WERI-Rb-1 (cell line): ENCODE measurements around the gene MAPK13.
A peak's percentile ranks its signal among the peaks of the same experiment; 100 is the strongest.
"Not testable (repeated sequence)": the region's sequence is repeated elsewhere in the genome, so short reads cannot be mapped to it uniquely, and the experiment has no call there.

ENCODE experiments used
- DNase-seq: peaks from one replicate; pipeline ENCODE4 v3.0.0-alpha.2; 2020
- H3K27ac ChIP-seq: fragments of 250-450 bp; sonication (Bioruptor Pico); 2 replicates; pipeline ENCODE4 v1.5.1; 2020; ENCODE audit warnings: mild to moderate bottlenecking, moderate library complexity
- H3K27me3 ChIP-seq: fragments of 250-450 bp; sonication (Bioruptor Pico); 2 replicates; pipeline ENCODE4 v1.5.1; 2021; ENCODE audit warnings: mild to moderate bottlenecking, low read depth, moderate library complexity; ENCODE audit not compliant: insufficient read depth, severe bottlenecking
- H3K36me3 ChIP-seq: fragments of 250-450 bp; sonication (Bioruptor Pico); 2 replicates; pipeline ENCODE4 v1.5.1; 2020; ENCODE audit warnings: mild to moderate bottlenecking, moderate library complexity
- H3K4me3 ChIP-seq: 2 replicates; pipeline ENCODE4 v1.5.1; 2011; ENCODE audit warnings: low read depth, mild to moderate bottlenecking, control low read depth, low read length
- H3K9me3 ChIP-seq: fragments of 250-450 bp; sonication (Bioruptor Pico); 2 replicates; pipeline ENCODE4 v1.5.1; 2021; ENCODE audit warnings: mild to moderate bottlenecking, moderate library complexity; ENCODE audit not compliant: severe bottlenecking
- TF ChIP-seq, protein P1 (sequence below): IDR thresholded peaks from 2 replicates; pipeline ENCODE4 v1.5.1; 2011; ENCODE audit warnings: low read depth, mild to moderate bottlenecking, control low read depth, inconsistent platforms, low read length

Gene MAPK13

DNA sequence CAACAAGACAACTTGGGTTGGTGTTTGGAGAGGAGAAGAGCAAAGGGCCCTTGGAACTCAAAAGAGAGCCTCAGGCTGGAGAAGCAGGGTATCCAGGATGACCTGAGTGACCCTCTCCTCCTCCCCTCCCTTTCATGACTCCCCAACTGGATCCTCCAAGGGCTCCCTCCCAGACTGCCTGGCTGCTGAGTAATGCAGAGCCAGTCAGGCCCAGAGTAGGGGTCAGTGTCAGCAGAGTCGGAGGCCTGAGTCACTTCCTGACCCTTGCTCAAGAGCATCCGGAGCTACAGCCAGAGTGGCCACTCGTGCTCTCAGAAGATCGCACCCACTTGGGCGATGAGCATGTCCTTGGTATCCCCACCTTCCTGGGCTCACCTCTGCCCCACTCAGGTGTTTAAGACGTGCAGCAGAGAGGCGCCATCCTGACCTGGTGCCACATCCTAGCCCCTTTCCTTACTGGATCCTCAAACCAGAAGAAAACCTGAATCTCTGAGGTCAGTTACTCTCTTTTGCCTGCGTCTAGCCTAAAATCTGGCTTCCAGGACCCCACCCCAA lies 2.8 kb upstream of the MAPK13 start:
- Histone ChIP-seq H3K27ac (no peak overlapping the region), H3K9me3 (no peaks in the 10 kb centered on the region), H3K27me3 (no peaks in the 10 kb centered on the region), H3K4me3 (no peak overlapping the region), H3K36me3 (no peaks in the 10 kb centered on the region)
- TF ChIP-seq, protein P1, sequence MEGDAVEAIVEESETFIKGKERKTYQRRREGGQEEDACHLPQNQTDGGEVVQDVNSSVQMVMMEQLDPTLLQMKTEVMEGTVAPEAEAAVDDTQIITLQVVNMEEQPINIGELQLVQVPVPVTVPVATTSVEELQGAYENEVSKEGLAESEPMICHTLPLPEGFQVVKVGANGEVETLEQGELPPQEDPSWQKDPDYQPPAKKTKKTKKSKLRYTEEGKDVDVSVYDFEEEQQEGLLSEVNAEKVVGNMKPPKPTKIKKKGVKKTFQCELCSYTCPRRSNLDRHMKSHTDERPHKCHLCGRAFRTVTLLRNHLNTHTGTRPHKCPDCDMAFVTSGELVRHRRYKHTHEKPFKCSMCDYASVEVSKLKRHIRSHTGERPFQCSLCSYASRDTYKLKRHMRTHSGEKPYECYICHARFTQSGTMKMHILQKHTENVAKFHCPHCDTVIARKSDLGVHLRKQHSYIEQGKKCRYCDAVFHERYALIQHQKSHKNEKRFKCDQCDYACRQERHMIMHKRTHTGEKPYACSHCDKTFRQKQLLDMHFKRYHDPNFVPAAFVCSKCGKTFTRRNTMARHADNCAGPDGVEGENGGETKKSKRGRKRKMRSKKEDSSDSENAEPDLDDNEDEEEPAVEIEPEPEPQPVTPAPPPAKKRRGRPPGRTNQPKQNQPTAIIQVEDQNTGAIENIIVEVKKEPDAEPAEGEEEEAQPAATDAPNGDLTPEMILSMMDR: no peak
- DNase-seq: peak; percentile 9

DNA sequence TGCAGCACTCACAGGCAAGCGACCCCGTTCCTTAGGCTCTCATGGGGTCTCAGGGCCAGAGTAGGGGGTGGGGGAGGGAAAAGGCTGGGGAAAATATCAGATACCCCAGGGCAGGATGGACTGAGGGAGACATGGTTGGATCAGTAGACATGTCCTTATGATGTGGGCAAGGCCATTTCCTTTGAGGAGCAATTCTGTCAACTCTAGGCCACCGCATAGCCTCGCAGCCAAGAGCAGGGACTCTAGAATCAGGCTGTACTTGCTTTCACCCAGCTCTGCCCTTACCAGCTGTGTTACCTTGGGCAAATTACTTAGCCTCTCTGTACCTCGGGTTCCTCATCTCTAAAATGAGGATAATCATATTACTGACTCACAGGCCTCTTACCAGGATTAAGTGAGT lies 2.2 kb upstream of the MAPK13 start:
- no peak for DNase-seq
- Histone ChIP-seq H3K27ac (no peak overlapping the region), H3K9me3 (no peaks in the 10 kb centered on the region), H3K36me3 (no peaks in the 10 kb centered on the region), H3K27me3 (no peaks in the 10 kb centered on the region), H3K4me3 (no peak overlapping the region)
- TF ChIP-seq, protein P1: no peak

DNA sequence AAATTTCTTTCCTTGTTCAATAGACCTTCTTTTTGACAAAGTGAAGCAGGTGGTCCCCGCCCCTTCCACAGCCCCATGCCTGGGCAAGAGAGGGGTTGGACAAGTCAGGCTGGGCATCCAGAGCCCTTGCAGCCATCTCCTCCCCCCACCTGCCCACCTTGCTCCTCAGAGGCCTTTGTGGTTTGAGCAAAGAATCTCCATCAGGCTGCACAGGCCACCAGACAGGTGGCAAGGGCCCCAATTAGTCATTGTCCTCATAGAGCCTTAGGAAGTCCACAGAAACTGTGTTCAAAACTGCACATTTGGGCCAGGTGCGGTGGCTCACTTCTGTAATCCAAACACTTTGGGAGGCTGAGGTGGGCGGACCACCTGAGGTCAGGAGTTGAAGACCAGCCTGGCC lies 1.5 kb upstream of the MAPK13 start:
- Histone ChIP-seq H3K27ac (no peak overlapping the region), H3K9me3 (no peaks in the 10 kb centered on the region), H3K27me3 (no peaks in the 10 kb centered on the region), H3K36me3 (no peaks in the 10 kb centered on the region), H3K4me3 (no peak overlapping the region)
- TF ChIP-seq, protein P1: no peak
- DNase-seq: peak; percentile 7

DNA sequence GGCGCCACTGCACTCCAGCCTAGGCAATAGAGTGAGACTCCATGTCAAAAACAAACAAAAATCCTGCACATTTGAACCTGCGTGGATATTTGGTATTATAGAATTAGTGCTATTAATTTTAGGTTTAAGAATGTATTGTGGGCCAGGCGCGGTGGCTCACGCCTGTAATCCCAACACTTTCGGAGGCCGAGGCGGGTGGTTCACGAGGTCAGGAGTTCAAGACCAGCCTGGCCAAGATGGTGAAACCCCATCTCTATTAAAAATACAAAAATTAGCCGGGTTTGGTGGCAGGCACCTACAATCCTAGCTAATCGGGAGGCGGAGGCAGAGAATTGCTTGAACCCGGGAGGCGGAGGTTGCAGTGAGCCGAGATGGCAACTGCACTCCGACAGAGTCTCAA lies 979 bp upstream of the MAPK13 start:
- not testable (repeated sequence) for H3K36me3 ChIP-seq, H3K27me3 ChIP-seq, H3K4me3 ChIP-seq, DNase-seq, H3K9me3 ChIP-seq, H3K27ac ChIP-seq

DNA sequence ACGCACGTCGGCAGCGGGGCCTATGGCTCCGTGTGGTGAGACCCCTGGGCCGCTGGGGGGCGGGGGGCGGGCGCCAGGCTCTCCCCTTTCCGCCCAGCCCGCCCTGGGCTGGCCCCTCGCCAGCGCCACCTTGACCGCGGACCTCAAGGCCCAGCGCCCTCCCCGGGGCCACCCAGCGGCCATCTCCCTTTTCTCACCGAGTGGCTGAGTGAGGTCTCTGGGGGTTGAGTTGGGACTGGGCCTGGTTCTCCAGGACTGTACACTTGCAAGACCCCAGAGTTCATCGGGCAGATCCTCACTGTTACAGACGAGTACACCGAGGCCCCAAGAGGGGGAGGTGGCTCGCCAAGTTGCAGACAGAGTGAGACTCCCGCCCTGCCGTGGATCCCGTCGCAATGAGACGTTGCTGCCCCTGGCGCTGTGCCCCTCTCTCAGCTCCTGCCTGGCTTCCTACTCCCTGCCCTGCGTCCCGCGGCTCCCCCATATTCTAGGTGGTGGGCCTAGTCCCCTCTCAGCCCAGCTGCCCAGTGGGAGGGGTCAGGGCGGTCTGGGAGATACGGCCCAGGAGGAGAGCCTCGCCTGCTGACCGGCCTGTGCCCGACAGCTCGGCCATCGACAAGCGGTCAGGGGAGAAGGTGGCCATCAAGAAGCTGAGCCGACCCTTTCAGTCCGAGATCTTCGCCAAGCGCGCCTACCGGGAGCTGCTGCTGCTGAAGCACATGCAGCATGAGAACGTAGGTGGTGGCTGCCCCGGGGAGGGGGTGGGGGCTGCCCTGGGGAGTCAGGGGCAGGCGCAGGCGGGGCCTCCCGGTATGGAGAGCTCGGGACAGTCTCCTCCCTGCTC lies 576 bp downstream of the MAPK13 start:
- DNase-seq: peak; percentile 22
- Histone ChIP-seq H3K4me3 (no peak overlapping the region), H3K9me3 (no peaks in the 10 kb centered on the region), H3K27ac (peak overlapping the region; percentile 35), H3K27me3 (no peaks in the 10 kb centered on the region), H3K36me3 (no peaks in the 10 kb centered on the region)
- TF ChIP-seq, protein P1: no peak

DNA sequence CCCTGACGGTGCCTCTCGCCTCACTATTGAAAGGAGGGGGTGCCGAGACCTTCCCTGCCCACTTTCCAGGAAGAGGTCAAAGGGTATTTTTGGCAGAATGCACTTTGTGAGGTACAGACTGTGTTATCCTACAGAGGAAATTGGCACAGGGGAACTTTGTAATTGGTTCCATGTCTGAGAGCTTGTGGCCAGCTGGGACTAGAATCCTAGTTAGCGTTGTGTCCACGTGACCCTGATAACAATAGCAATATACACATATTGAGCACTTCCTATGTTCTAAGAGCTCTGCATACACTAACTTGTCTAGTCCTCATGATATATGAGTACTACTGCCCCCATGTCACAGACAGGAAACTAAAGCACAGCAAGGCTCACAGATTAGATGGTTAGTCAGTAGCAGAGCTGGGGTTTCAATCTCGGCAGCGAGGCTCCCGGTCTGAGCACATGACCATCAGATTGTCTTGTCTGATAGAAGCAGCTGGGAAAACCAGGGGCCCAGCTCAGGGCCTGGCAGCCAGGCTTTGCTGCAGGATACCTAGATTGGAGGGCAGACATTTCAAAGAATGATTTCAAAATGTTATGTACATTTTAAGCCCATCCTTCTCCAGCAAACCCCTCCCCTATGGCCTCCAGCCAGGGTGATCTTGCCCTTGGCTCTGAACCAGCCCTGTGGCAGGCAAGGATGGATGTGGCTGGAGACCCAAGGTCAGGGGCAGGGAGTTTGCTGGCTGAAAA lies 1.4 kb downstream of the MAPK13 start:
- Histone ChIP-seq H3K27ac (peak overlapping the region; percentile 35), H3K36me3 (no peaks in the 10 kb centered on the region), H3K27me3 (no peaks in the 10 kb centered on the region), H3K4me3 (no peak overlapping the region), H3K9me3 (no peaks in the 10 kb centered on the region)
- DNase-seq: peak; percentile 70
- TF ChIP-seq, protein P1: no peak
